ENCODE results near the gene IL1RN.

Gene IL1RN

DNA sequence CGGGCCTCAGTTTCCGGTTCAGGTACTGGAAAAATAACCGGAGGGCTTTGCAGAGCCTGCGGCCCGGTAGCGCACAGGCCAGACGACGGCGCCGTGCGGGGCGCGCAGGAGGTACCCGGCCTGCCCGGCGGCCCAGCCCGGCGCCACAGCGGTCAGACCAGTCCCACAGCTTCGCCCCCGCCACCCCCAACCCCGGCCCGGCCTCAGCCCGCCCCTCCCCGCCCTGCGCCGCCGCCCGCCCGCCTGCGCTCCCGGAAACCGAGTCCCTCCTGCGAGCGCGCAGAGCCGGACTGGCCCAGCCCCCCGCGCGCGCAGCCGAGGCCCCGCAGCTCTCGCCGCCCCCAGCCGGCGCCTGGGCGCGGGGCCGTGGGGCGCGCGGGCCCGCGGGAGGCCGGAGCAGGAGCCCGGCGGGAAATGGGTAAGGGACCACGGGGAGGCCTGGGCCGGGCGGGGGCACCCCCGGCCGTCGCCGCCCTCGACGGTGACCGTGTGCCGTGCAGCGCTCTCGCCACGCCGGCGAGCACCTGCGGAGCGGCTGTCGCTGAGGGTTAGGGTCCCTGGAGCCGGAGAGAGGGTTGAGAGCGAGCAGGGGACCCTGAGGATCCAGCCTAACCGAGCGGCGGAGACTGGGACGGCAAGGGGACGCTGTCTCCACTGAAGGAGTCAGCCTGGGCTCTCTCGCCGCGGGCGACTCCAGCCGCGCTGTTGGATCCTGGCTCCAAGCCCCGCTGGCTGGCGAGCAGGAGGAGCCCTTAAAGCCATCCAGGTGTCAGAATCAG is 29.9 kb downstream of the IL1RN start:
- DNase-seq = peak; percentile 36

DNA sequence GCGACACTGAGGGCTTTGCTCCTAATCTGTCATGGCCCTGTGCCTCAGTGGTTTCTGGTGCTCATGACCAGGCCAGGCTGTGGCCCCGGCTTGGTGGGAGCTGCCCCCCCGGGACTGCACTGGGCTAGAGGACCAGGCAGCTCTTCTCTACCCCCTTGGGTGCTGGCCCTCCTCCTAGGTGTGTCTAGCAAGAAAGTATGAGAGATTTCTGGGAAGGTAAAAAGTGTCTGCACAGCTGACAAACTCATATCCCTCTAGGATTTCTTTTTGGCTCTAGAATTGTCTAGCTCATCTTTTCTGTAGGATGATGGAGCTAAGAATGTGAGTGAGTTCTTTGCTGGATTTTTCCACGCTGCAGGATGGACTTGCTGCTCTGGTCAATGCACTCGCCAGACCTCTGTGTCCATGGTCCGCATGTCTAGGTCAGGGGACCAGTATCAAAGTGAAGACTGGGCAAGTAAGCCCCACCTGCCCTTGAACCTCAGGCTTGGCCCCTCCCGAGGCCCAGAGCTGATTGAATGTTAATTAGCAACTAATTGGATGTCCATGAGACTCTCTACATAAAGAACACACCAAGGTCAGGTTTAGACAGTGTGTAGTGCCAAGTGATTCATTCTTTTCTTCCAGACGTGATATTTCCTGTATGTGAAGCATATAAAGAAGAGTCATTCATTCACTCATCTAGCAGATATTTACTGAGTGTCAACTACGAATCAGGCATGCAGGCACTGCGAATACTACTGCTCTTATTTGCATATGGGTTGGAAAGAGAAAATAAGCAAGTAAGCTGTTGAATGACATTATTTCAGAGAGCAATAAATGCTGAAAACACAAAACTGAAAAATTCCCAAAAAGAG is 30.7 kb downstream of the IL1RN start:
- peak; percentile 50 for DNase-seq

DNA sequence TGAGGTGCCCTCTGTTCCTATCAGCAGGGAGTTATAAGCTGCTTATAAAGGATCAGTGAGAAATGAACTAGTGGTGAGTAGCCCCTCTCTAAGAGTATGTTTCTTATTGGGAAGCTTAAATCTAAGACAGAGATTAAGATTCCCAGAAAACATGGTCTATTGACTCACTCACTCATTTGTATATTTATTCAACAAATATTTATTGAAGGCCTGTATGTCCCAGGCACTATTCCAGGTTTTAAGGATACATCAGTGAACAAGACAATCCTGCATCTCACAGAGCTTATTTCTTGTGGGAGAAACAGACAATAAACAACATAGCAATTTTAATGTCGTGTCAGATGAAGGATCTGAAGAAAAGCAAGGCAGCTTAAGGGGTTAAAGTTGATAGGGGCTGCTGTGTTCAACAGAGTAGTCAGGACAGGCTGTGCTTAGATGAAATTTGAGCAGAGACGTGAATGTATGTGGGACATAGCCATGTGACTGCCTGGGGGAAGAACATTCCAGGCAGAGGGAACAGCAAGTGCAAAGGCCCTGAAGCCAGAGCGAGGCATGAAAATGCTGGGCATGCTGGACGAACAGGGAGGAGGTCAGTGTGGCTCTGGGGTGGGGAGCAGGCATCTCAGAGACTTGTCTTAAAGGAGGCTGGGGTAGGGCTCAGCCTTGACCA is 31.6 kb downstream of the IL1RN start:
- no peak for DNase-seq

DNA sequence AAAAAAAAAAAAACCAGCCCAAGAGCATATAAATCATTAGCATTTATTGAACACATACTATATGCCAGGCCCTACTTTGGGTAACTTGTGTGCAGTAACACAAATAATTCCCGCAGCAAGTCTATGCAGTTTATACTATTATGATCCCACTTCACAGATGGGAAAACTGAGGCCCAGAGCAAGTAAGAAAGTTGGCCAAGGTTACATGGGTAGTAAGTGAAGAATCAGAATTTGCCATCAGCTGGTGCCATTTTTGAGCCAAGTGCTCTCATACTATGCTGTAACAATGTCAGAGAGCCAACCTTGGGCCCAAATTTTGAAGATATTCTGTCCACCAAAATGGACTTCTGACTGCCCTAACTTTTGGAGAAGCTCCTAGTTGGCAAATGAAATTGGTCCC is 32.9 kb downstream of the IL1RN start:
- DNase-seq = no peak

DNA sequence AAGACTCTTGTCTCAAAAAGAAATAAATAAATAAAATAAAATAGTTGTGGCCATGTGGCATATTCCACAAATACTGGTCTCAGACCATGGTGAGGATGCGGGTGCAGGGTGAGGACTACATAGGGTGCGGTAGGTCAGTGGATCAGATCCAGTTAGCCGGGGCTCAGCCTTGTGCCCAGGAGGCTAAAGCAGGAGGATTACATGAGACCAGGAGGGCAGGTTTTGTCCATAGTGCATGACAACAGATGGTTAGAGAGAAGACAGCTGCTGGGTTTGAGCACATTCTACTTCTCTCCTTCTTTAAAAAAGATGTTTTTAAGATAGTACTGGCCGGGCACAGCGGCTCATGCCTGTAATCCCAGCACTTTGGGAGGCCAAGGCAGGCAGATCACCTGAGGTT is 33.6 kb downstream of the IL1RN start:
- DNase-seq = no peak

DNA sequence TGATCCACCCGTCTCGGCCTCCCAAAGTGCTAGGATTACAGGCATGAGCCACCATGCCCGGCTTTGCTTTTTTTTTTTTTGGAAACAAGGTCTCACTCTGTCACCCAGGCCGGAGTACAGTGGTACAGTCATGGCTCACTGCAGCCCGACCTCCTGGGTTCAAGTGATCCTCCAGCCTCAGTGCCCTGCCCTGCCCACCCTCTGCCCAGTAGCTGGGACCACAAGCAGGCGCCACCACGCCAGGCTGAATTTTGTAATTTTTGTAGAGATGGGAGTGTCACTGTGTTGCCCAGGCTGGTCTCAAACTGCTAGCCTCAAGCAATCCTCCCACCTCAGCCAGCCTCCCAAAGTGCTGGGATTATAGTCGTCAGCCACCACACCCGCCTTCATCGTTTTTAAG is 34.8 kb downstream of the IL1RN start:
- DNase-seq = no peak

DNA sequence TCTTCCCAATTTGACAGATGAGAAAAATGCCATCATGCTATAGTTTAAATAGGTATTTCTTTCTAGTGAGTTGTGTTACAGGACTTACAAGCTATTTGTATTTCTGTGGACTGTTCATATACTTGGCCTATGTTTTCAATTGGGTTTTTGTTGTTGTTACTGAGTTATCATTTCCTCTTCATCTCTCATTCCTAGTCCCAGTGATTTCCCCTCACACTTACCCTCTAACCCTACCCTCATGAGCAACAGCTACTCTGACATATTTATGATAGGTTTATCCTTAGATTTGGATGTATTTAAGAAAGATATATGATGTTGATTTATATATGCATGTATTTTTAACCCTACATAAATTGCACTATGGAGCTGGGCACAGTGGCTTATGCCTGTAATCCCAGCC is 35.5 kb downstream of the IL1RN start:
- DNase-seq = no peak

DNA sequence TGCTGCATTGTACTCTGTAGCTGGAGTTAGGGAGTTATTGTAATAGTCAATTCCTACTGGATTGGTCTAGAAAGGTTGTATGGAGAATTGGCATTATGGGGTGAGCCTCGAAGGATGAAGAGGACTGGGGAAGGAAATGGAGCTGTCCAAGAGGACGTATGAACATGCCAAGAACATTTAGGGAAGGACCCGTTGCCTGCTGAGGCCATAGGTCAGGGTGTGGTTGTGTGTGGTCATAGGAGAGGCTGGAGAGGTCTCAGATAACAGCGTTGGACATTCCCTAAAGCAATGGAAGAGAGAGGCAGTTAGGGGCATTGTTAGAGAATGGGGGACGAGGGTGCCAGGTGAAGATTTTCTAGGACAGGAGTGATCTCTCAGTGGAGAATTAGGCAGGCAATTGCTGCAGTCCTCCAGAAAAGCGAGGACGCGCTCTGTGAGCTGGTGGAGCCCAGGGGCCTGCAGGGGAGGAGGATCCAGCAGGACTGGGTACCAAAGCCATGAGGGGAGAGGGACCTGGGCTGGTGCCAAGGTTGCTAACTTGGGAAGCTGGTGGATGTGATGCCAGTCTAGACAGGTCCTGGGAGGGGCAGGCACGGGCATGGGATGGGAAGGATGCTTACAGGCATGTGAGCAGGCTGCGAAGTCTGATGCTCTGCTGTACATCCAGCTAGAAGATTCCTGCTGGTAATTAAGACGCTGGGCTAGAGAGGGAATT is 37.0 kb downstream of the IL1RN start:
- no peak for DNase-seq

DNA sequence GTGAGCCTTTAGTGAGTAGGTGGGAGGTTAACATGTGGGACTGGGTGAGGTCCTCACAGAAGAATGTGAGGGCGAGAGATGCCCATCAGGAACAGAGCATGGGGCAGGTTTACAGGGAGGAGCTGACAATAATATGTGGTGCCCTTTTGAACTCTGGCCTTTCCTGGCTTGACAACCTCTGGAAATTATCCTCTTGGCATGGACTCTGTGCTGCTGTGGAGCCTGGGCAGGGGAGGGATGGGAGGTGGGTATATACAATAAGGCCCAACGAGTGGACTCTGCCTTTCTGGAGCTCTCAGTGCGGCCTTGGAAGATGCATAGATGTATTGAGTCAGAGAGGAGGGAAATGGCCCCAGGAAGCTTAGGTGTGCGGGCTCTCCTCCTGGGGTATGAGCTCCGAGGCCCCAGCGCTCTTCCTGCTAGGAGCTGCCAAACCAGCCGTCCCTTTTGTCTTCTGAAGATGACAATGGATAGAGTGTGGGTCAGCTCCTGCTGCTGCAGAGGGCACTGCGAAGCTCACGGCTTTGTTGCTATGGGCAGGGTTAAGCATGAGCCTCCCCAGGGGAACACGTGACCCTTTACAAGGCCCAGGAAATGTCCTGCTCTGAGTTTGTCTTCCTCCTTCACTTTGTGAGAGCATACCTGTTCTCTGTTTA is 37.7 kb downstream of the IL1RN start:
- DNase-seq = no peak

DNA sequence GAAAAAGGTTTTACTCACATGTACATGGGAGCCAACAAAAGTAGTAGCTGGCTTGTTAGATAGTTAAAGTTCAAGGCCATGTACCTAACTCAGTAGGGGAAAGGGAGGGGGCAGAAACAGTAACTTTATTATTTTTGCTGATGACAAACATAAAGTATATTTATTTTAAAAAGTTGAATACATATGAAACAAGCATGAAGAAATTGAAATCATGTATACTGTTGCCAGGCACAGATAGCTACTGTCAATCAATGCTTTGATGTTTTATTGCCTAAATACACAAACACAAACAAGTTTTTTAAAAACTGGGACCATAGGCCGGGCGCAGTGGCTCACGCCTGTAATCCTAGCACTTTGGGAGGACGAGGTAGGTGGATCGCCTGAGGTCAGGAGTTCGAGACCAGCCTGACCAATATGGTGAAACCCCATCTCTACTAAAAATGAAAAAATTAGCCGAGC is 38.8 kb downstream of the IL1RN start:
- DNase-seq = no peak

DNA sequence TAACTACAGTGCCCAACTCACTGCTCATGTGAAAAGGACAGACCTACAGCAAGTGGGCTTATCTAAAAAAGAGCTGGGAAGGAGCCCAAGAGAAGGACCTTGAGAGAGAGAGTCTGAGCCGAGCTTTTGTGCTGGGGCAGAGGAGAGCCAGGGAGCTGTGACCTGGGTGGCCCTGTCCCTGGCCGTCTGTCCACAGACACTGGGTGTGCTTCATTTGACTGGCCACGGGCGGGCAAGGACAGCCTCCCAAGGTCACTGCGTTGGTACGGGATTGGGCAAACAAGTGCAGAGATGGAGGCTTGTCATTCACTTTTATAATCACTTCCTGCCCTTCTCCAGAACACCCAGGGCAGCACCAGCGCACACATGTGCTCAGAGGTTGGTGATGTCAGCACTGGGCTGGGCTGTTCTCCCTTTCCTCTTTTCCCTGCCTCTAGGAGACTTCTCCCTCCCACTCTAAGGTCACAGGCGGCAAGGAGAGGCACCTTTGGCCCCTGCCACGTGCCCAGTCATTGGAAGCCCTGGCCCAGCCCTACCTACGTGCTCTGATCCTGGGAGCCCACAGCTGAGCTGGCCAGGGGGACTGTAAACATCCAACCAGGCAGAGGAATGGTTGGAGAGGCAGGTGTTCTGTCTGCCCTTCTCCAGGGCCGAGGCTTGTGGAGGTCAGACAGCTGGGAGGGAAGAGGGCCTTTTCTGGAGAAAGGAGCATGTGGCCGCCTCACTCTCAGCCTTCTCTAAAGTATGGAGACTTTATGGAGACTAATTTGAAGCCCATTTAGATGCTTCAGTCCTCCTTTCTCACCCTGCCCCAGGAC is 39.9 kb downstream of the IL1RN start:
- no peak for DNase-seq

DNA sequence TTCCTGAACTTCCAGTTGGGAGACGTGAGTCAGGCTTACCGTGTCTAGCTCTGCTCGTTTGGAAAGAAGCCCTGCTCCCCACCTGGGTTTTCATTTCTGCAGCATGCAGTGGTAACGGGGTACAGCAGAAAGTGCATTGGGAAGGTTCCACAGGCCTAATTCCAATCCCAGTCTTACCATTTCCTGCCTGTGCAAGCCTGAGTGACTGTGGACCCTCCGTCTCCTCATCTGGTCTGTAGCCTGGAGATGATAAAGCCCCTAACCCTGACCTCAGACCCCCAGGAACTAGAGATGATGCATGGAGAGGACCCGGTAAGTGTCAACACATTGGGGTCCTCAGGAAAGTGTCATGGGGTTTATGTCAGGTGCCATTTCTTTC is 40.6 kb downstream of the IL1RN start:
- no peak for DNase-seq

DNA sequence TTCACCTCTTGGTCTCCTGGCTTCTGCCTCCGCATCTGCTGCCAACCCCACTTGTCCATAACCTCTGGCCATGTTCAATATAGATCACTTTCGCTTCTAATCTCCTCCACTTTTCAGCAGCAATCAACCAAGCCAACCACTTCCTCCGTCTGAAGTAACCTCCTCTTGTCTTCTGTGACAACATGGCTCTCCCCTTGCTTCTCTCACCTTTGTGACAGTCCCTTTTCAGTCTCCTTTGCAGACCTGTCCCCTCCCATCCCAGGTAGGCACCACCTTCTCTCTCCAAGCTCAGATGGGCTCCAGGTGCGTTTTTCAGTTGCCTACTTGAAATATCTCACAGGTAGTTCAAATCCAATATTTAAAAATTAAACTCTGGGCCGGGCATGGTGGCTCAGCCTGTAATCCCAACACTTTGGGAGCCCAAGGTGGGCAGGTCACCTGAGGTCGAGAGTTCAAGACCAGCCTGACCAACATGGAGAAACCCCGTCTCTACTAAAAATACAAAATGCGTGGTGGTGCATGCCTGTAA is 41.7 kb downstream of the IL1RN start:
- DNase-seq = no peak

DNA sequence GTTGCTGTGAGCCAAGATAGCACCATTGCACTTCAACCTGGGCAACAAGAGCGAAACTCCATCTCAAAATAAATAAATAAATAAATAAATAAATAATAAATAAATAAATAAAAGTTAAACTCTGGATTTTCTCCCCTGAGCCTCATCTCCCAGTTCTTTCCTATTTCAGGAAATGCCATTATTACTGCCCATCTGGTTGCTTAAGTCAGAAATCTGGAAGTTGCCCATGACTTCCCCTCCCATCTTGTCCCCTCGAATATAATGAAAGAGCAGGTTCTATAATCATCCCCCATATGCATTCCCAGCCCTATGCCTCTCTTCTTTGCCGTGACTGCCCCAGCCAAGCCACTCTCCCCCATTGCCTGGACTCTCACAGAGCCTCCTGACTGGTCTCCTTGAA is 42.2 kb downstream of the IL1RN start:
- DNase-seq = no peak

DNA sequence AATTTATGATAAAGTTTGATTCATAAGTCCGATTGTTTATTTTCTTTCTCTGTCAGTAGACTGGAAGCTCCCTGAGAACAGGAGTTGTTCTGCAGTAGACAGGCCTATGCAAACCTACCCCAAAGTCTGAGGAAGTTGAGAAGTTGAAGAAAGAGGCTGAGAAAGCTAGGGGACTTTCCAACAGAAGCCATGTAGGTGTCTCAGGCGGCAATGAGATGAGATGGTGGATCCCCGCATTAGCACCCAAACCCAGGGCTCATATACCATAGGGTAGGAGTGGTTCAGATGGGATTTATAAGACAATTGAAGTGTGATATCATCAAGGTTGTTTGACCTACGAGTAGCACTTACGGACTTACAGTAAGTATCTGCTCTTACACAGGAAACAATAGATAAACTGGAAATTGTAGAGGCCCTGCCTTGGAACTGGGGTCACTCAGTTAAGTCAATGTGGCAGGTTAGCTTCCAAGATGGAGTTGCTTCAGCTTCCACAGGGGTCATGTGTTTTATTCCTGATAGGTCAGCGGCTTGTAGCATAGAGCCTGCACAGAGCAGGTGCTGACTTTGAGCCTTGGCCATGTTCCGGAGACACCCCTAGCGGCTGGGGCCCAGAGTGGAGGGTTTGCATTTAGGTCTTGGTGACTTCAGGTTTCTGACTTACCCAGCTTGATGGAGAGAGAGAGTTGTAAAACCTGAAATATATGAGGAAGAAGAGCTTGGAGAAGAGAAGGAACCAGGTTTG is 44.1 kb downstream of the IL1RN start:
- no peak for DNase-seq

DNA sequence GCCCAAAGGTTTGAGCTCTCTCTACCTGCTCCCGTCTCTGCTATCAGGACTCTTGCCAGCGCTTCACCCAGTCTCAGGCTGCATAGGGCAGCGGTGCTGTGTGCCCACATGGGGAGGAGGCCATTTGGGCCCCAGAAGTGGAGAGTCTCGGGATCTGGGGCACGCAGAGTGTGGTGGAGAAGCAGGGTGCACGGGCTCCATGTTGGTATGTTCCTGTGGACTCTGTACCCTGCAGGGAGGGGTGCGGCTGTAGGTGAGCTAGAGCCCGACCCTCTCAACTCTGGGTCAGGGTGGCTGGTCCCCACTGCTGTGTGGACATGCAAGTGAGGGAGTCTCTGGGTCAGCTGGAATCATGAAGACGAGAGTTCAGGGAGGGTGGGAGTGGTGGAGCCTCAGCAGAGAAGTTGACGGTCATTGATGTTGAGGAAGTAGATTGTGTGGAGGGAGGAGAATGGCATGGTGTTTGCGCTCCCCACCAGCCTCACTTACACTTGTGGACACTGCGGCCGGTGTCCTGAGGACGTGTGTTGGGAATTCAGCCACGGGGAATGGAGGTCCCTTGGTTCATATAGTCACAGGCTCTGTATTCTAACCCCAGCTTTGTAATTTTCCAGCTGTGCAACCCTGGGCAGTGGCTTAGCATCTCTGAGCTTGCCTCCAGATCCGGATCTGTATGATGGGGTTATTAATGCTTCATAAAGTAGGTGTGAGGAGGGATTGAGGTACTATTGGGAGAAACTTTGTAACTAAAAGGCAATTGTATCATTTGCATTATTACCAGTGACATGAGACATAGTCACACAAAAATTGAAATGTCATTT is 45.5 kb downstream of the IL1RN start:
- DNase-seq = no peak

DNA sequence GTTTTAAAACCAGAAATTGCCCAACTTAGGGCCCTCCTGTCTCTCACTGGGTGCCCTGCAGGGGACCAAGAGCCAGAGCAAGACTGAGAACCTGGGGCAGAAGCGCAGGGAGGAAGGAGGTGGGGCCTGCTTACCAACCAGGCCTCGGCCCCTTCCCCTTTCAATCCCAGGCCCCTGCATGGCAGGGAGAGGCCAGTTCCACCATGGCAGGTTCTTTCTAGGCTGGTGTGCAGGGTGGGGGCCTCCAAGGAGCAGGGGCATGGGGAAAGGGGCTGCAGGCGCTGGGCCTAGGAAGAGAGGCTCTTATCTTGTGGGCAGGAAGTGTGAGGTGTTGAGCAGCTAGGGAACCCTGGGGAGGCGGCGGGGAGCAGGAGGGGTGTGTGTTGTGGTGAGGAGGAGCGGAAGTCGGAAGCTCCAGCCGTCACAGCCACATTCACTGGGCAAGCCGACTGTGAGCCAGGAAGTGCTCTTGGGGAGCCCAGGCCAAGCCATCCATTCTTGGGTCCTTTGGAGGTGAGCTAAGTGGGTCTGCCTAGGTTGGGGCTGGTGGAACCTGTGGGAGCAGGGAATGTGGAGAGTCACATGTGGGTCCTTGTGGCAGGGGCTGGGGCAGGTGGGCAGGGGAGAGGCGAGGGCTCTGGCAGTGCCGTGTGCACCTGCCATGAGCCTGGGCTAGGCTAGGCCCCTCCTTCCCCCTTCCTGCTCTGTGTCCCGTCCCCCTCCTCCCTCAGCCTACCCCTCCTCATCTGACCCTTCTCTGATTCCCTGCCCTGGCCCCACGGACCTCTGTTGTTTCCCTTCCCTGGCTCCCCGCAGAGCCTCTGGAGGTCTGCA is 46.4 kb downstream of the IL1RN start, which contains the start of gene PSD4:
TSS of gene PSD4 (plus strand) at position 430 of the 834 bp plus-strand sequence. CDS start 8,486 bp downstream, outside the sequence.
- DNase-seq = no peak

DNA sequence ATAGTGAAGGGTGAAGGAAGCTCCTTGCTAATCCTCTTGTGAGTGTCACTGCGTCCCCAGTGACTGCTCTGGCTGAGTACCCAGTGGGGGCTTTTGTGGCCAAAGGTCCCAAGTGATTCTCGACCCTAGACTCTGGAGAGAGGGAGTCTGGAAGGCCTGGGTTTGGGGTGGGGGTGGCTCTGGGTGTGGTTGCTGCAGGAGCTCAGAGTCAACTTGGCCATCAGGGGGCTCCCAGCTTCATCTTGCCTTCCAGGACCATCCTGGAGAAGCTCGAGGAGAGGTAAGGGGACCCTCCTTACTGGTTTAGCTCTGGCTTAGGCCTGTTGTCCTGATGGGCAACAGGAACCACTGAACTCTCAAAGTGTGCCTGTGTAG is 47.0 kb downstream of the IL1RN start:
- DNase-seq = no peak

All from fibroblast of skin of scalp (primary cell).